ENCODE results near the gene SLC26A1. TPM values are rescaled to one million over a fixed set of nuclear protein-coding genes. Genes with fewer than 3 reads are reported as not detected.

Gene SLC26A1, protein sequence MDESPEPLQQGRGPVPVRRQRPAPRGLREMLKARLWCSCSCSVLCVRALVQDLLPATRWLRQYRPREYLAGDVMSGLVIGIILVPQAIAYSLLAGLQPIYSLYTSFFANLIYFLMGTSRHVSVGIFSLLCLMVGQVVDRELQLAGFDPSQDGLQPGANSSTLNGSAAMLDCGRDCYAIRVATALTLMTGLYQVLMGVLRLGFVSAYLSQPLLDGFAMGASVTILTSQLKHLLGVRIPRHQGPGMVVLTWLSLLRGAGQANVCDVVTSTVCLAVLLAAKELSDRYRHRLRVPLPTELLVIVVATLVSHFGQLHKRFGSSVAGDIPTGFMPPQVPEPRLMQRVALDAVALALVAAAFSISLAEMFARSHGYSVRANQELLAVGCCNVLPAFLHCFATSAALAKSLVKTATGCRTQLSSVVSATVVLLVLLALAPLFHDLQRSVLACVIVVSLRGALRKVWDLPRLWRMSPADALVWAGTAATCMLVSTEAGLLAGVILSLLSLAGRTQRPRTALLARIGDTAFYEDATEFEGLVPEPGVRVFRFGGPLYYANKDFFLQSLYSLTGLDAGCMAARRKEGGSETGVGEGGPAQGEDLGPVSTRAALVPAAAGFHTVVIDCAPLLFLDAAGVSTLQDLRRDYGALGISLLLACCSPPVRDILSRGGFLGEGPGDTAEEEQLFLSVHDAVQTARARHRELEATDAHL
- total RNA-seq = 1 to 10 TPM in 5 of 8 experiments, under 1 TPM in 3; 0.60 to 6.3 (median 2.0) TPM

- Histone ChIP-seq H3K4me1 (replicated peaks in 1 of 2) (peaks cover 5 to 8% of the 10 kb centered on the region in 2 donors), H3K4me3 (no peak within 1 kb of the TSS), H3K27ac (no peak within 1 kb of the TSS)
- WGBS, 10 experiments = 85 to 100% methylated on average over 3 to 5 of the region's 37 CpGs; no CpG with 5 or more reads in 8 of the 10 experiments
- peak in 4 of 8 experiments; percentile 5 to 45 (median 18) for ATAC-seq (replicated peaks in 6 of 8)
- in situ Hi-C loops (cut with MboI; ENCODE audit: low pct_unique_long_range_greater_than_20kb in 2 of 9, low sequenced_read_pairs in 9 of 9, unreplicated experiment in 9 of 9) = no loop called here
These were observed at the start of gene SLC26A1 for GRCh38 chr4:993111-994029. TSS of gene SLC26A1 (minus strand) at chr4:993404. CDS start at chr4:991703, 1,701 bp downstream.

GRCh38 chr4:1042352-1043055 lies 49.3 kb upstream of the SLC26A1 start:
- no peak for ATAC-seq (replicated peaks in 6 of 8)
- Histone ChIP-seq H3K4me3 (no peak overlapping the region), H3K4me1 (replicated peaks in 1 of 2) (peaks cover 45 to 63% of the 10 kb centered on the region in 2 donors), H3K27ac (no peak overlapping the region)
- in situ Hi-C loops (cut with MboI; ENCODE audit: low pct_unique_long_range_greater_than_20kb in 2 of 9, low sequenced_read_pairs in 9 of 9, unreplicated experiment in 9 of 9) = no loop called here
- no CpG with 5 or more reads among the region's 17 CpGs for WGBS, 10 experiments

DNA sequence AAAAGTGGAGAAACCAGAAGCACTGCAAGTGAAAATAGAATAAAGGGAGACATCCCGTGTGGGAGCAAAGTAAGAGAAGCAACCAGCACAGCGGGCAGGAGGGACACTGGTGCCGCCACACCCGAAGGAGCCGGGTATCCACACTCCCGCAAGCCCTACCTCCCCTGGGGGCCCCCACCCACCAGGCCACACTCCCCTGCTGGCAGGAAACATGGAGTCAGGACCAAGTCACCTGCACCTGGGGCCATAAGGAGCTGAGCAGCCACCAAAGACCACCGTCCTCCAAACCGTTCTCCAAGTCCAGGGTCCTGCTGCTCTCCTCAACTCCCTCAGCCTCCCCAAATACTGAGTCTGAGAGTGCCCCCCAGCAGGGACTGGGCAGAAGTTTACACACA lies 48.7 kb upstream of the SLC26A1 start:
- Histone ChIP-seq H3K4me1 (replicated peaks in 1 of 2) (peaks cover 49 to 69% of the 10 kb centered on the region in 2 donors), H3K27ac (peak overlapping the region in 1 of 2 donors; percentile 23), H3K4me3 (no peak overlapping the region)
- in situ Hi-C loops (cut with MboI; ENCODE audit: low pct_unique_long_range_greater_than_20kb in 2 of 9, low sequenced_read_pairs in 9 of 9, unreplicated experiment in 9 of 9) = no loop called here
- ATAC-seq (replicated peaks in 6 of 8) = no peak
- 30 to 50% methylated on average over 1 to 2 of the region's 8 CpGs; no CpG with 5 or more reads in 8 of the 10 experiments for WGBS, 10 experiments

DNA sequence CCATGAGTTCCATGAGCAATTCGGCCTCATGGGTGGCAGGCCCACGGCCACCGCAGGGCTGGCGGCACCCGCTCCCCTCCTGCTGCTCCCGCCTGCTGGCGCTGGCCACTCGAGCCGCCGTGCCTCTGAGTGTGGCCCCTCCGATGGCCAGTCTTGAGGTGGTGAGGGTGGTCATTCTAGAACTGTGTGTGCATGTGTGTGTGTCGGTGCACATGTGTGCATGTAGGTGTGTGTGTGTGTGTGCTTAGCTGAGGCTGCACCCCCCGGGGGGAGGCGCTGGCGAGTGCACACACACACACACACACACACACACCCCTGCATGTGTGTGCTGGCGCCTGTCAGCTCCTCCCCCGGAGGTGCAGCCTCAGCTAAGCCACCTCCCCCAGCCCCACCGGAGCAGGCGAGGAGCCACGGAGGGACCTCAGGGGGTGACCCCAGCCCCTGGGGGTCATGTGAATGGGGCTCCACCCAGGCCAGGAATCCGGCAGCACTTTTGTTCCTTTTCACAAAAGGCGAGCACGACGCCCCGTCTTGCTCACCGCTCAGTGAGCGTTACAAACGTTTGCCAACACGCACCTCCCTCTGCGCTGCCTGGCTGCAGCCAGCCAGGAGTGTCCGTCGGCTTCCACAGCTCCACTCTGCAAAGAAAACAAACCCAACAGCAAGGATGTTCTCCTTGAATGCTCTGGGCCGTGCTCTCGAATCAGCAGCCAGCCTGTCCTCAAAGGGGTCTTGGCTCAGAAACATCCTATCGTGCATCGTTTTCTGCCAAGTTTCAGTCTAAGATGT lies 48.1 kb upstream of the SLC26A1 start:
- peak in 6 of 8 experiments; percentile 0 to 19 (median 8) for ATAC-seq (replicated peaks in 6 of 8)
- in situ Hi-C loops (cut with MboI; ENCODE audit: low pct_unique_long_range_greater_than_20kb in 2 of 9, low sequenced_read_pairs in 9 of 9, unreplicated experiment in 9 of 9) = no loop called here
- Histone ChIP-seq H3K4me1 (replicated peaks in 1 of 2) (peaks cover 55 to 75% of the 10 kb centered on the region in 2 donors), H3K4me3 (no peak overlapping the region), H3K27ac (peak overlapping the region in 1 of 2 donors; percentile 23)
- WGBS, 10 experiments = 8 to 83% (median 44%) methylated on average over 2 to 11 of the region's 36 CpGs; no CpG with 5 or more reads in 3 of the 10 experiments

DNA sequence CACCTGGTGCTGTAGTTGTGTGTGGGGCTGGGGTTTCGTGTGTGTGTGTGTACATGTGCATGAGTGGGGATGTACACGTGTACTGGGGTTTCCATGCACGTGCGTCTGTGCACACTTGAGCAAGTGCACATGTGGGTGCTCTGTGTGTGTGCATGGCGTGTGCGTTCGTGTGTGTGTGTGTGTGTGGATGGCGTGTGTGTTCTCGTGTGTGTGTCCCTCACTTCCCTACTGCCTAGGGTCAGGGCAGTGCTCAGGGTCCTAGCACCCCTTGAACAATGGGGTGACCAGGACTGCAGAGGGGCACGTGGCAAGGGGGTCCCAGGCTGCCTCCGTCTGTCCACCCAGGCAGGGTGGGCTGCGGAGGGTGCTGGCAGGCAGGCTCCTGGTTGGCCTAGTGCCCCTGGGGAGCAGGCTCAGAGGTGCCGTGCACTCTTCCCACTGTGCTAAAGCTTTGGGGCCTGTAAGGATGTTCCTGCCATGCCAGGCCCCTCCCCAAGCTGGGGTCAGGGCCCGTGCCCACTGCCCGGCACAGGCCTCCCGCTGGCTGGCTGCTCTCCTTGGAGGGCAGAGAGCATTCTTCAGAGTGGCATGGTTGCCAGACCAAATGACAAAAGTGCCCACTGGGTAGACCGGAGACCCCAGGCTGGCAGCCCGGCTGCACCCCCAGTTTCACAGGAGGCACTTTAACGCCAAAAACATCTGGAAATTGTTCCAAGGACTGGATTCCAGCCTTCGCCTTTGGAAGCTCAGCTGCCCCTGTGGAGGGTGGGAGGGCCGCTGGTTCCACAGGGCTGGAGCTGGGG lies 47.3 kb upstream of the SLC26A1 start:
- peaks cover 57 to 80% of the 10 kb centered on the region in 2 donors for H3K4me1 ChIP-seq (replicated peaks in 1 of 2)
- H3K4me3 ChIP-seq = no peak overlapping the region
- no peak for ATAC-seq (replicated peaks in 6 of 8)
- in situ Hi-C loops (cut with MboI; ENCODE audit: low pct_unique_long_range_greater_than_20kb in 2 of 9, low sequenced_read_pairs in 9 of 9, unreplicated experiment in 9 of 9) = no loop called here
- WGBS, 10 experiments = 68 to 100% (median 94%) methylated on average over 1 to 10 of the region's 21 CpGs; no CpG with 5 or more reads in 5 of the 10 experiments
- no peak overlapping the region for H3K27ac ChIP-seq

GRCh38 chr4:1039493-1040343 lies 46.5 kb upstream of the SLC26A1 start:
- in situ Hi-C loops (cut with MboI; ENCODE audit: low pct_unique_long_range_greater_than_20kb in 2 of 9, low sequenced_read_pairs in 9 of 9, unreplicated experiment in 9 of 9) = no loop called here
- H3K4me3 ChIP-seq = no peak overlapping the region
- no peak overlapping the region for H3K27ac ChIP-seq
- H3K4me1 ChIP-seq (replicated peaks in 1 of 2) = peaks cover 49 to 73% of the 10 kb centered on the region in 2 donors
- WGBS, 10 experiments = 100% methylated on average over 1 to 2 of the region's 20 CpGs; no CpG with 5 or more reads in 7 of the 10 experiments
- peak in 3 of 8 experiments; percentile 16 to 40 (median 32) for ATAC-seq (replicated peaks in 6 of 8)

GRCh38 chr4:1038948-1039492 lies 45.8 kb upstream of the SLC26A1 start:
- Histone ChIP-seq H3K27ac (no peak overlapping the region), H3K4me1 (replicated peaks in 1 of 2) (peaks cover 42 to 68% of the 10 kb centered on the region in 2 donors)
- no peak for ATAC-seq (replicated peaks in 6 of 8)

GRCh38 chr4:1036976-1037810 lies 44.0 kb upstream of the SLC26A1 start:
- WGBS, 10 experiments = no CpG with 5 or more reads among the region's 26 CpGs
- Histone ChIP-seq H3K27ac (no peak overlapping the region), H3K4me1 (replicated peaks in 1 of 2) (peaks cover 37 to 63% of the 10 kb centered on the region in 2 donors), H3K4me3 (no peak overlapping the region)
- in situ Hi-C loops (cut with MboI; ENCODE audit: low pct_unique_long_range_greater_than_20kb in 2 of 9, low sequenced_read_pairs in 9 of 9, unreplicated experiment in 9 of 9) = no loop called here
- no peak for ATAC-seq (replicated peaks in 6 of 8)

More at GRCh38 chr4:1038948-1039492, 45.8 kb upstream of the SLC26A1 start:
- in situ Hi-C loops (cut with MboI; ENCODE audit: low pct_unique_long_range_greater_than_20kb in 2 of 9, low sequenced_read_pairs in 9 of 9, unreplicated experiment in 9 of 9) = no loop called here
- 65 to 89% (median 80%) methylated on average over 1 to 11 of the region's 16 CpGs; no CpG with 5 or more reads in 5 of the 10 experiments for WGBS, 10 experiments
- no peak overlapping the region for H3K4me3 ChIP-seq

- ATAC-seq (replicated peaks in 6 of 8) = peak in 2 of 8 experiments; percentile 0 to 7
- Histone ChIP-seq H3K4me1 (replicated peaks in 1 of 2) (peaks cover 33 to 53% of the 10 kb centered on the region in 2 donors), H3K27ac (no peak overlapping the region), H3K4me3 (no peak overlapping the region)
- WGBS, 10 experiments = 93 to 100% methylated on average over 2 to 3 of the region's 15 CpGs; no CpG with 5 or more reads in 8 of the 10 experiments
- in situ Hi-C loops (cut with MboI; ENCODE audit: low pct_unique_long_range_greater_than_20kb in 2 of 9, low sequenced_read_pairs in 9 of 9, unreplicated experiment in 9 of 9) = no loop called here
These were observed 42.9 kb upstream of the SLC26A1 start for GRCh38 chr4:1036095-1036494.

Measured in motor neuron (in vitro differentiated cells).